Activated CD8-positive, alpha-beta T cell treated with anti-CD3 and anti-CD28 coated beads, Interleukin-2, amount 10 ng/mL, durations not matched to agents 7 days and 5 days (primary cell): ENCODE results near the gene PSENEN. TPM values are rescaled to one million over a fixed set of nuclear protein-coding genes. Genes with fewer than 3 reads are reported as not detected.

Source experiments
- ATAC-seq: fragments of 150-1000 bp; cut with Tn5 transposase; one replicate; pipeline ENCODE4 v1.10.0; 2021; ENCODE audit warnings: moderate library complexity
- CTCF ChIA-PET: fragments of 350-600 bp; sonication (Branson Sonifier 250); formaldehyde crosslinking; loops from one replicate; lab custom pipeline; 2021; ENCODE audit warnings: antibody characterized with exemption; lab: Charles Lee
- POLR2A ChIA-PET: fragments of 350-600 bp; sonication (Branson Sonifier 250); formaldehyde crosslinking; loops from one replicate; lab custom pipeline; 2021; ENCODE audit warnings: antibody characterized with exemption; lab: Charles Lee
- DNase-seq: peaks from one replicate; pipeline ENCODE4 v3.0.0-alpha.2; 2020
- H3K27ac Mint-ChIP-seq: one replicate; pipeline ENCODE4 v1.8.0; 2021; ENCODE audit warnings: mild to moderate bottlenecking, mixed read lengths
- H3K27me3 Mint-ChIP-seq: one replicate; pipeline ENCODE4 v1.8.0; 2021; ENCODE audit warnings: low read depth, mixed read lengths
- H3K36me3 Mint-ChIP-seq: one replicate; pipeline ENCODE4 v1.8.0; 2021; ENCODE audit warnings: low read depth, mixed read lengths
- H3K4me1 Mint-ChIP-seq: one replicate; pipeline ENCODE4 v1.8.0; 2021; ENCODE audit warnings: low read depth, mixed read lengths
- H3K4me3 Mint-ChIP-seq: one replicate; pipeline ENCODE4 v1.8.0; 2021; ENCODE audit warnings: mild to moderate bottlenecking, mixed read lengths
- H3K9me3 Mint-ChIP-seq: one replicate; pipeline ENCODE4 v1.8.0; 2022; ENCODE audit warnings: mixed read lengths; ENCODE audit not compliant: insufficient read depth
- total RNA-seq, 2 experiments: library from RNA; stranded (reverse); gene quantifications; one replicate each; pipeline ENCODE4 v1.2.3, GENCODE V29; 2021

The PSENEN gene
- total RNA-seq, 2 experiments from 2014 or later: 44.1 to 48.2 TPM

DNA sequence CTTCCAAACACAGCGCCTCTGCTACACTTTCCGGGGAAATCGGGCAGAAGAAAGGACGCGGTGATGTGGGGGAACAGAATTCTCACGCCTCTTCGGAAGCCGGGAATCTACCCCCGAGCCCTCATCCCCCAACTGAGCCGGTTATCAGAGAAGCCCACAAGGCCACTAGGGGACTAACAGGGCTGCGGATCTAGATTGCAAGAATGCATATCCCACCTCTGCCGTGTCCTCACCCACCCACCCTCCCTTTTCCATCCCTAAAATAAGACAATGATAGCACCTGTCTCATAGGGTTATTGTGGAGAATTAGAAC, 4.3 kb upstream of the PSENEN start:
- H3K4me1 Mint-ChIP-seq: peaks cover 54% of the 10 kb centered on the region
- POLR2A ChIA-PET: interaction anchor here (0.5 to 4.3 kb wide), 9 partner anchors 10 to 154 kb away, joined by 3 to 14 read pairs (median 4); partner anchors contain the start of gene KMT2B
- peaks cover 37% of the 10 kb centered on the region for H3K36me3 Mint-ChIP-seq

DNA sequence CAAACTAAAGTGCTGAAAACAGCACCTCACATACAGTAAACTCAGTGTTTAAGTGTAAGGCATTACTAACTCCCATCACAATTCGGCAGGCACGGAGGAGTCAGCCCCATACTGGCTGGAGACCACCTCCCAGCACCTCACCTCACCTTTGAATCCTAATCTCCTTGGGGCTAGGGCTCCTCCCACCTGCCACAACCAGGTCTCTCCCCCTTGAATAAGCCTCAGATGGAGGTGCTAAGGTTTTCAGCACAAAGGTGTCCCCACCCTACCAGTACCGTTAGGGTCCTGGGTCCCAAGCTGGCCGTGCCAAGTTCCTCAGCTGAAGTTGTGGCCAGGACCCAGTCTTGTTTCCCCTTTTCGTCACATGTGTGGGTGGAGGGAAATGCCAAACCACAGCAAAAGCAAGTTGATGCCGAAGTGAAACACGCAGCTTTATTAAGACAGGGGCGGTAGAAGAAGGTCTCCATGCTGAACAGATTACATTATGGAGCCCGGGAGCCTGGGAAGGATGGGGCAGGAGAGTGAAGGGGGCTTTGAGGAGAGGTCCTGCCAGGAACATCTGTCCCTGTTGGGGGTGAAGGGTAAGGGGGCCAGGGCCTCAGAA, 3.2 kb upstream of the PSENEN start, which contains the start of gene IGFLR1:
IGFLR1 (minus strand) TSS at position 332 of the 604 bp plus-strand sequence. CDS start 1,272 bp downstream, outside the sequence.
- ATAC-seq: no peak
- no peaks in the 10 kb centered on the region for H3K9me3 Mint-ChIP-seq
- peaks cover 32% of the 10 kb centered on the region for H3K36me3 Mint-ChIP-seq
- no peaks in the 10 kb centered on the region for H3K27me3 Mint-ChIP-seq
- peaks cover 55% of the 10 kb centered on the region for H3K4me1 Mint-ChIP-seq
- peak within 1 kb of the TSS; percentile 93 for H3K27ac Mint-ChIP-seq
- CTCF ChIA-PET: interaction anchor here (0.9 to 2.0 kb wide), 4 partner anchors 12 to 189 kb away, joined by 3 to 7 read pairs (median 4); no protein-coding TSS in a partner anchor
- peak; percentile 80 for DNase-seq
- peak within 1 kb of the TSS; percentile 93 for H3K4me3 Mint-ChIP-seq
- POLR2A ChIA-PET: interaction anchor here (0.9 to 4.3 kb wide), 4 partner anchors 24 to 42 kb away, joined by 3 to 14 read pairs (median 4); partner anchors contain the start of gene KMT2B

More for the DNA sequence above, 4.3 kb upstream of the PSENEN start:
- CTCF ChIA-PET: interaction anchor here (0.6 to 1.7 kb wide), 7 partner anchors 18 to 191 kb away, joined by 3 to 10 read pairs (median 7); no protein-coding TSS in a partner anchor
- Mint-ChIP-seq H3K27ac (peak overlapping the region; percentile 93), H3K9me3 (no peaks in the 10 kb centered on the region), H3K4me3 (peak overlapping the region; percentile 90), H3K27me3 (no peaks in the 10 kb centered on the region)
- DNase-seq: no peak
- no peak for ATAC-seq

- ATAC-seq (no peak), DNase-seq (no peak)
- peak overlapping the region; percentile 93 for H3K4me3 Mint-ChIP-seq
- CTCF ChIA-PET: interaction anchor here (0.8 to 1.9 kb wide), 10 partner anchors 26 to 187 kb away, joined by 3 to 8 read pairs (median 5); partner anchors contain the start of gene KMT2B
- H3K27ac Mint-ChIP-seq: peak overlapping the region; percentile 99
- POLR2A ChIA-PET: interaction anchor here (0.7 to 4.3 kb wide), 6 partner anchors 13 to 131 kb away, joined by 3 to 14 read pairs (median 5); partner anchors contain the start of genes HSPB6 and KMT2B
- no peaks in the 10 kb centered on the region for H3K27me3 Mint-ChIP-seq
- H3K4me1 Mint-ChIP-seq: peaks cover 64% of the 10 kb centered on the region
- no peaks in the 10 kb centered on the region for H3K9me3 Mint-ChIP-seq
- peaks cover 20% of the 10 kb centered on the region for H3K36me3 Mint-ChIP-seq
These were observed 1.6 kb upstream of the PSENEN start for GRCh38 chr19:35743640-35744429.

GRCh38 chr19:35744430-35745327, 772 bp upstream of the PSENEN start:
- H3K4me1 Mint-ChIP-seq: peaks cover 65% of the 10 kb centered on the region

DNA sequence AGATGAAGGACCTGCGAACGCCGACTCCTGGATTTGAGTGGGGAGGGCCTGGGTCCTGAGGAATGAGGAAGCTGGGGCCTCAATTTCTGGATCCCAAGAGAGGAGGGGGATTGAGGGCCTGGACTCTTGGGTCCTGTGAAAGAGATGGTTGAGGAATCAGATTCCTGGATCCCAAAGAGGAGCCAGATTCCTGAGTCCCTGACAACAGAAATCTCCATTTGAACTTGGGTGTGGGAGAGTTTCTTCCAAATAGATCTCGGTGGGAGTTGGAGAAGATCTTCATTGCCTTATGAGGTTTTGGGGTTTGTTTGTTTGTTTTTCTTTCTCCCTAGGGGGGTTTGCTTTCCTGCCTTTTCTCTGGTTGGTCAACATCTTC, 624 bp downstream of the PSENEN start:
- Mint-ChIP-seq H3K4me3 (peak overlapping the region; percentile 93), H3K27ac (peak overlapping the region; percentile 99), H3K27me3 (no peaks in the 10 kb centered on the region), H3K9me3 (no peaks in the 10 kb centered on the region), H3K36me3 (peaks cover 18% of the 10 kb centered on the region), H3K4me1 (peaks cover 68% of the 10 kb centered on the region)
- POLR2A ChIA-PET: interaction anchor here (0.8 to 1.9 kb wide), 4 partner anchors 27 to 40 kb away, joined by 3 to 8 read pairs (median 5); partner anchors contain the start of gene KMT2B
- DNase-seq (no peak), ATAC-seq (no peak)
- CTCF ChIA-PET: interaction anchor here (1.3 to 1.9 kb wide), 5 partner anchors 10 to 197 kb away, joined by 3 to 6 read pairs (median 5); no protein-coding TSS in a partner anchor

More at GRCh38 chr19:35744430-35745327, 772 bp upstream of the PSENEN start:
- peak; percentile 56 for ATAC-seq
- ChIA-PET POLR2A (interaction anchor here (0.6 to 1.9 kb wide), 11 partner anchors 12 to 132 kb away, joined by 3 to 8 read pairs (median 4); partner anchors contain the start of genes HAUS5, HSPB6 and KMT2B), CTCF (interaction anchor here (0.8 to 1.9 kb wide), 12 partner anchors 11 to 195 kb away, joined by 3 to 8 read pairs (median 5); partner anchors contain the start of gene KMT2B)
- Mint-ChIP-seq H3K4me3 (peak overlapping the region; percentile 93), H3K27me3 (no peaks in the 10 kb centered on the region), H3K36me3 (peaks cover 18% of the 10 kb centered on the region), H3K9me3 (no peaks in the 10 kb centered on the region), H3K27ac (peak overlapping the region; percentile 99)
- peak; percentile 97 for DNase-seq

- Mint-ChIP-seq H3K27me3 (no peaks in the 10 kb centered on the region), H3K4me1 (peaks cover 68% of the 10 kb centered on the region), H3K9me3 (no peaks in the 10 kb centered on the region), H3K36me3 (peaks cover 18% of the 10 kb centered on the region), H3K27ac (peak overlapping the region; percentile 99), H3K4me3 (peak overlapping the region; percentile 93)
- DNase-seq (no peak), ATAC-seq (no peak)
- ChIA-PET POLR2A (interaction anchor here (1.4 to 1.8 kb wide), 2 partner anchors 29 to 35 kb away, joined by 3 to 8 read pairs; partner anchors contain the start of gene KMT2B), CTCF (no interaction called here)
These were observed 1.1 kb downstream of the PSENEN start for GRCh38 chr19:35746531-35746930.

DNA sequence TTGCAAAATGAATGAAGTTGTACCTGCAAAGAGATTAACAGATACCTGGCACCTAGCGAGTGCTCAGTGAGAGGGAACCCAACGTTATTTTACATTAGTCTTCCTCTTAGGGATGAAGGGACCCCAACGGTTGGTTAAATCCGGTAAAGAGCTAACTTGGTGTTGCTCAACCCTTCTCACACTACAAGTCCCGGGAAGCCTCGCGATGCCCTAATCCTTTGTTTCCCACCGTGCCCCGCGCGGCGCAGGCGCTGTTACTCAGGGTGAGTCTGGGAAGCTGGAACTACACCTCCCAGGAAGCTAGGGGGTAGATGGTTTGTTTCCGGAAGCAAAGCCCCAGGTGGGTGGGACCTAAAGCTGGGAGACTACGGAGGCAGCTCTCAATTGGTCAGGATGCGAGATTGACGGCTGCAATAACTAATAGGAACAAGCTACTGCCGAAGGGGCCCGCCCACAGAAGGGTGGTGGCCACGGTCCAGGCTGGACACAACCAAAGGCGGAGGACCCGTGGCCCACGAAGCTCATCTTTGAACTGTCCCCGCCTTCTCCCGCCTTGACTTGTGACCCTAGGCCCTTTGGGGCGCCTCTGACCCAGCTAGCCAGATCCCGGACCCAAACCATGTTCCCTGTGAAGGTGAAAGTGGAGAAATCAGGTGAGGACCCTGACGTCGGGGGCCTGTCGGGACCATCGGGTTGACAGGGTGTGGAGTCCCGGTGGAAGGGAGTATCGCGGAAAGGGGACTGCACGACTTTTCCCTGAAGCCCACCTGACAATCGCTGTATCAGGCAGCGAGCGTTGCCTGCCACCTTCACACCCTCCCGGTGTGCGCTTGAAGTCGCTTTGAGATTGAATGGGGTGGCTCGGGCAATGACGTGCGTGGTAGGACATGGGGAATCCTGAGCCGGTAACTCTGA, 2.9 kb downstream of the PSENEN start, which contains the start of gene LIN37:
LIN37 (plus strand) TSS at position 471 of the 915 bp plus-strand sequence; CDS start at position 620, 149 bp downstream.
- POLR2A ChIA-PET: interaction anchor here (0.8 to 1.6 kb wide), 6 partner anchors 9 to 183 kb away, joined by 3 to 6 read pairs (median 5); partner anchors contain the start of genes HSPB6 and KMT2B
- peak within 1 kb of the TSS; percentile 96 for H3K27ac Mint-ChIP-seq
- H3K36me3 Mint-ChIP-seq: peaks cover 9% of the 10 kb centered on the region
- CTCF ChIA-PET: interaction anchor here (0.6 to 1.4 kb wide), 11 partner anchors 11 to 183 kb away, joined by 3 to 7 read pairs (median 4); no protein-coding TSS in a partner anchor
- H3K27me3 Mint-ChIP-seq: no peaks in the 10 kb centered on the region
- H3K4me1 Mint-ChIP-seq: peaks cover 54% of the 10 kb centered on the region
- peak within 1 kb of the TSS; percentile 99 for H3K4me3 Mint-ChIP-seq
- H3K9me3 Mint-ChIP-seq: no peaks in the 10 kb centered on the region
- DNase-seq (peak; percentile 100), ATAC-seq (peak; percentile 79)

GRCh38 chr19:35750167-35750566, 4.7 kb downstream of the PSENEN start:
- H3K36me3 Mint-ChIP-seq: peaks cover 11% of the 10 kb centered on the region
- POLR2A ChIA-PET: interaction anchor here (0.7 kb wide), 1 partner anchor 102 kb away, joined by 3 read pairs; the partner anchor contains the start of gene COX6B1
- H3K4me1 Mint-ChIP-seq: peaks cover 47% of the 10 kb centered on the region
- peak overlapping the region; percentile 30 for H3K4me3 Mint-ChIP-seq
- CTCF ChIA-PET: no interaction called here
- H3K27me3 Mint-ChIP-seq: no peaks in the 10 kb centered on the region
- no peak for ATAC-seq
- no peak for DNase-seq
- no peaks in the 10 kb centered on the region for H3K9me3 Mint-ChIP-seq
- H3K27ac Mint-ChIP-seq: no peak overlapping the region

GRCh38 chr19:35751839-35752745, 6.6 kb downstream of the PSENEN start:
- Mint-ChIP-seq H3K27ac (no peak overlapping the region), H3K36me3 (peaks cover 13% of the 10 kb centered on the region), H3K4me3 (no peak overlapping the region), H3K4me1 (peaks cover 42% of the 10 kb centered on the region), H3K9me3 (no peaks in the 10 kb centered on the region), H3K27me3 (no peaks in the 10 kb centered on the region)
- DNase-seq (no peak), ATAC-seq (no peak)
- CTCF ChIA-PET: interaction anchor here (1.3 kb wide), 1 partner anchor 67 kb away, joined by 3 read pairs; no protein-coding TSS in a partner anchor
- POLR2A ChIA-PET: interaction anchor here (0.6 kb wide), 1 partner anchor 11 kb away, joined by 4 read pairs; no protein-coding TSS in a partner anchor
